CD1c-positive myeloid dendritic cell (primary cell): ENCODE measurements around the gene MAP2K6.

Experiments used
- DNase-seq: peaks from one replicate; pipeline ENCODE4 v3.0.0-alpha.2; 2016; ENCODE audit errors: extremely low spot score

MAP2K6 gene

DNA sequence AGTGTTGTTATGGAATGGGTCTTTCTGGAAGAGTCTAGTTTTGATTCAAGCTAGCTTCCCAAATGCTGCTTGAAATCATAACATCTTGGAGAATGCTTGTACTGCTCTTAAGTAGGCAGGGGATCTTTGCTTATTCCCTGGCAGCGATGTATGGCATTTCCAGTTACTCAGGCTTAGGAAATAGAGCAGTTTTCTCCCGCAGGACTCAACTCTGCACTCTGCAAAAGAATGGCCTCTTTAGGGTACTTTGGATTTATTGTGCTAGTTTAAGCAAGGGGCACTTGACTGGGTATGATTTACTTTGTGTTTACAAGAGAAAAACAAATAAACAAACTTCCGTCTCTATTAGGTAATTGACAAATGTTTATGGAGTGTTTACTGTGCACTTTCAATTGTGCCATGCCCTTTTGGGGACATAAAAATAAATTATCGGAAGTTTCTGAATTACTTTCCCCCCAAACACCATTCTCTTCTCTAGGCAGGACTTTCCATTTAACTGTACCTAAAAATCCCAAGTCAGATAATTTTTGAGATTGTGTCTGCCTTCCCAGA is 164.0 kb downstream of the MAP2K6 start:
- DNase-seq = no peak

DNA sequence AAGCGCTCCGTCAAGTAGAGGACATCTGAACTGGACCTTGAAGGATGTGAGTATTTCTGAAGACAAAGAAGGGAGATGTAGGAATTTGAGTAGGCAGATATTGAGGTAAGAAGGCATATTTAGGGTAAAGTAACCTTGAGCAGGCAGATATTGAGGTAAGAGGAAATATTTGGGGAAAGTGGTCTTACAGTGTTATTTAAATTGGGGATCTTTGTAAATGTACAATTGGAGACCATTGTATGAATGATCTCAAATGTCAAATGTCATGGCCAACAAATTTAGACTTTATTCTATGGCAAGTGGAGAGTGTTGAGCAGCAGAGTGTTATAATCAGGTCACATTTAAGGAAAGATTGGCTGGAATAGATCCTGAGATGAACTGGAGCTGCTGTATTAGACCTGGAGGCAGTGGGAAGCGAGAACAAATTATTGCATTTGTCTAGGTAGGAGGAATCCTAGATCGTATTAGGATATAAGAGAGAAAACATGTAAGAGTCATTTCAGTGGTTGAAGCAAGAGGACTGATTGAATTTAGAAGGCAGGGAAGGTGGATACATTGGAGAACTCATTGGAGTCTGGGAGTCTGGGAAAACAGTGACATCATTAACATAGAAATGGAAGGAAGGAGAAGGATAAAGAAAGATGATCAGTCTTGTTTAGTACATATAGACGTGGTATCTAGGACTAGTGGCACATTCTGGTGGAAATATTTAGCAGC is 165.6 kb downstream of the MAP2K6 start:
- no peak for DNase-seq

- no peak for DNase-seq
Measured at GRCh38 chr17:69581061-69581961, 166.8 kb downstream of the MAP2K6 start.

DNA sequence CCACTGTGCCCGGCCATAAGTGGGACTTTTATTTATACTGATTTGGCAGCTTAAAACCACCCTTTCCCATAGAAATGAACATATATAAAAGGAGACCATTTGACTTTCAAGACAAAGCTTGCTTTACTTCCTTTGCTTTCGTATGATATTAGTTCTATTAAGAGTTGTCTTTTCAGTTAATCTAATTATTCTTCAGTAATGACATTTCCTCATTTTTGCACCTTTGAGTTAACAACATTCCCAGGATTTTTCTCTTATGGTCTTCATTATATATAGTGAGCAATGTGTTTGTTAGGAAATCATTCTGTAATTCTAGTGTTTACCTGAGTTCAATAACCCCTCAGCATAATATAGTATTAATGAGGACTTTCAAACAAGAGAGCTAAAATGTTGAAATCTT is 173.8 kb downstream of the MAP2K6 start:
- no peak for DNase-seq

- no peak for DNase-seq
Measured at GRCh38 chr17:69588827-69589239, 174.3 kb downstream of the MAP2K6 start.

DNA sequence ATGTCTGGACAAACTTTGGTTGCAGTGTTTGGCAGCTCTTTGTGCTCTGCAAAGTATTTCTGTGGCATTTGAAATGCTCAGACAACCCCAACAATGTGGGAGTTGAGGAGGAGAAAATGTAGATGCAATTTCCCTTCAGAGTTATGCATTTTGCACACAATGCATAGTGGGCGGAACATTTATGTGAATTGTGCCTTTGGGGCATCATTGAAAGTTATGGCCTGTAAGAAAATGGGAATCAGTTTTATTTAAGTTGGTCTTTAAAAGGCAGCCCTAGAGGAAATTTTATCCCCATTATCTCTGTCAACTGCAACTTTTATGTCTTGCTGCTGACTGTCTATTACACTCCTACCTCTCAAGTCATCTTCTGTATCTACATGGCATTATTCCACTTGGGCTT is 176.2 kb downstream of the MAP2K6 start:
- DNase-seq = no peak

- DNase-seq = no peak
Measured at GRCh38 chr17:69592692-69593350, 178.3 kb downstream of the MAP2K6 start.

DNA sequence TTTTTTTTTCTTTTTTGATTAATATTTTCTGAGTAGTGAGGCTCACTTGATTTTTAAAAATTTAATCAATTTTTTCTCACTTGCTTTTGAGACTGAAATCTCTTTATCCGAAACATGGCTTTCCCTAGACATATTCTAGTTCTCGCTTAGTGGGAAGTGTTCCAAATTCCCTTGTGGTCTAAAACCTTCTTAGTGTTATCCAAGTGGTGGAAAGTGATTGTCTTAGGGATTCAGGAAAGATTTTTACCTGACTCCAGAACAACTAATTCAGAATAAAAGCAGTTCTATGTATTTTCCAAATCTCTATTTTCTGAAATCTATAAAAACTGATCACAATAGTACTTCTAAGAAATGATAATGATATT is 178.8 kb downstream of the MAP2K6 start:
- no peak for DNase-seq

DNA sequence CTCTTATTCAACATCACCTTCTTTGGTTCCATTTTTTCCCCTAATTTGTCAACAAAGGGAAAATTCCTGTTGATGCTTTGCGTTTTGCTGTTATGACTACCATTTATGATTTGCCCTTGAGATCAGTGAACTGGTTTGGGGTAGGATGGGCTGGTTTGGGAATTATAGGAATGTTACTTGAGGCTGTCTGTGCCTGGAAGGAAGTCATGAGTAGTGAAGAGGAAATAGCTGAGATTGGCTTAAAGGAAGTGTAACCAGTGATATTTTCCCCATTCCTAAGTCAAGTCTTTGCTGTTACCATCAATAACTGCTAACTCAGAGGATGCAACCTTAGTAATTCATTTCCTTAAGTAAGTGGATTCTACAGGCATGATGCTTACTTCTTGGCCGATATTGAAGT is 179.2 kb downstream of the MAP2K6 start:
- no peak for DNase-seq

DNA sequence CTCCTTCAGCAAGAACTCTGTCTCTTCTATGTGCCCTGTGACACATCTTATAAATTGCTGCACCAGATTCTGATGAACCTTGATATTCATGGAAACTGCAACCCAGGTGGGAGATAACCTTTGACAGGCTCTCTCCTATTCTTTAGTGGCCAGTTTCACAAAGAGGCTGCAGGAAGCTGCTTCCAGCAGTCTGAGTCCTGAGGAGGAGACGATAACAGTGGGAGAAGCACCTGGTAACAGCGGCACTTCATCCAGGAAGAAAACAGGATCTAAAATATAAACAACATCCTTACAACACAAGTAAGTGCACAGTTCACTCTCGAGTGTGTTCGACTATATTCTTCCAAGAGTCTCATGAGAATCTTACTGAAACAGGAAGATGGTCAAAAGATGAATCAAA is 180.1 kb downstream of the MAP2K6 start:
- no peak for DNase-seq

GRCh38 chr17:69596141-69596540 is 181.6 kb downstream of the MAP2K6 start:
- DNase-seq = no peak

DNA sequence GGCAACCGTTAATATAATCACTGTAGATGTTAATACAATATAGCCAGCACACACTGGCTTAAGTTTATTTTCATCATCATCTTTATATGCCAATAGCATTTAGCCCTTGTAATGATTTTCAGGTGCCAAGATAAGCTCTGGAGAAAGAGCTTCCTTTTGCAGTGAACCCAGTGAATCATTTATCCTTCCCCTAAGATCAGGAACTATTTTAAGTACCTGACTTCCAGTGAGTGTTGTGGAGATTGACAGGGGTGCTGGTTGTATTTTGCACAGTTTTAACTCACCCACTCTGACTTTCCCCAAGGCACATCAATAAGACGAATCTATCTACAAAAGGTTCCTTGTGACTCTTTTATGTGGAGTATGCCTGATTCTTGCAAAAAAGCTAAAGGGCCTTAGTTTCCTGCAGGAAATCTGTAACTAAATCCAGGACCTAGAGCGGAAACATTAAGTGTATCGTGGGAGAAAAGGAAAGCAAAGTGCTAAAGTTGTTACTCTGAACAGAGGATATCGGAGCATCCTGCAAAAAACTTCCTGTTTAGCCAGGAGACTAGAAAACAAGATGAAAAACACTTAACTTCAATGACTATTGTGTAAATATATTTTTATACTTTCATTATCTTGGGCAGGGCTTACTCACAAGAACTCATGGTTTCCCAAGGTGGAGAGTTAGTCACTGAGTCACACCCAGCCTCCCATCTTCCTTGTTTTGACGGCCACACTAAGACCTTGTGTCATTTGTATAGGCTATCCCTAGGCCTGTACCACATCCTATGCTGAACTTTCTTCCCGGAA is 183.6 kb downstream of the MAP2K6 start:
- no peak for DNase-seq

GRCh38 chr17:69602972-69603371 is 188.5 kb downstream of the MAP2K6 start:
- no peak for DNase-seq
